ENCODE results near the gene TTC16.

- TF ChIP-seq CTCF (IDR thresholded peaks at IDR 0.05; ENCODE audit: extremely low read depth in 1 of 2, insufficient read depth in 1 of 2, low read depth in 1 of 2, low read length in 2 of 2) (no peak), EZH2 (IDR thresholded peaks at IDR 0.05; ENCODE audit: borderline replicate concordance, low read depth, low read length, severe bottlenecking) (no peak), MYC (IDR thresholded peaks at IDR 0.05; ENCODE audit: low read depth, low read length) (no peak), GATA2 (IDR thresholded peaks at IDR 0.05; ENCODE audit: insufficient read depth, insufficient read length, low read depth, low read length) (no peak)
These were observed 52.8 kb downstream of the TTC16 start for GRCh38 chr9:127768698-127769097.
